GM13977 (cell line): ENCODE results near the gene CMTM1.
A peak's percentile ranks its signal among the peaks of the same experiment; 100 is the strongest.

Source experiments
- DNase-seq: peaks from one replicate; pipeline ENCODE4 v3.0.0; 2012; ENCODE audit warnings: low spot score
- in situ Hi-C: fragments of 300-500 bp; cut with MboI; formaldehyde crosslinking; loops from one replicate; pipeline ENCODE4 v1.12.0; 2022; ENCODE audit warnings: low sequenced_read_pairs, low pct_unique_long_range_greater_than_20kb, mixed read lengths, inconsistent platforms; ENCODE audit not compliant: unreplicated experiment
- TF ChIP-seq, protein P1 (sequence below): IDR thresholded peaks from 2 replicates; pipeline ENCODE4 v1.5.1; 2012; ENCODE audit warnings: mild to moderate bottlenecking, control low read depth; ENCODE audit not compliant: insufficient read depth; ENCODE audit errors: extremely low read depth, missing control alignments

CMTM1 gene

DNA sequence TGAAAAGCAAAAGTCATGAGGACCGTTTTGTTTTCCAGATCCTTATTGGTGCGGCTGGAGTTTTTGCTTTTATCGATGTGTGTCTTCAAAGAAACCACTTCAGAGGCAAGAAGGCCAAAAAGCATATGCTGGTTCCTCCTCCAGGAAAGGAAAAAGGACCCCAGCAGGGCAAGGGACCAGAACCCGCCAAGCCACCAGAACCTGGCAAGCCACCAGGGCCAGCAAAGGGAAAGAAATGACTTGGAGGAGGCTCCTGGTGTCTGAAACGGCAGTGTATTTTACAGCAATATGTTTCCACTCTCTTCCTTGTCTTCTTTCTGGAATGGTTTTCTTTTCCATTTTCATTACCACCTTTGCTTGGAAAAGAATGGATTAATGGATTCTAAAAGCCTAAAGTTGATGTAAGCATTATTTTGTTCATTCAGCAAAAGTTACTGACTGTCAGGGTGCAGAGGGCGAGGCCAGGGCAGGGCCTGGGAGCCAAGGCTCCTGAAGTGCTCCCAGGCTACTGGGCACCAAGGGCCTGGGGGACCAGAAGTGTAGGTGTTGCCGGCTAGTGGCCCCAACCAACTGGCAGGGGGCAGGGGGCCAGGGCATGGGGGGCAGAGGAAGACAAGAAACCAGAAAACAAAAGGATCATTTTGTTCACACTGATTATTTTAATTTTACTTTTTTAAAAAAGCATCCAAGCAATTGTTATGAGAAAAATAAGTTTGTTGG is 21.8 kb downstream of the CMTM1 start:
- in situ Hi-C loops = loop anchor here (25.0 kb wide), 1 partner anchor 176 kb away; no protein-coding TSS in a partner anchor
- TF ChIP-seq, protein P1, sequence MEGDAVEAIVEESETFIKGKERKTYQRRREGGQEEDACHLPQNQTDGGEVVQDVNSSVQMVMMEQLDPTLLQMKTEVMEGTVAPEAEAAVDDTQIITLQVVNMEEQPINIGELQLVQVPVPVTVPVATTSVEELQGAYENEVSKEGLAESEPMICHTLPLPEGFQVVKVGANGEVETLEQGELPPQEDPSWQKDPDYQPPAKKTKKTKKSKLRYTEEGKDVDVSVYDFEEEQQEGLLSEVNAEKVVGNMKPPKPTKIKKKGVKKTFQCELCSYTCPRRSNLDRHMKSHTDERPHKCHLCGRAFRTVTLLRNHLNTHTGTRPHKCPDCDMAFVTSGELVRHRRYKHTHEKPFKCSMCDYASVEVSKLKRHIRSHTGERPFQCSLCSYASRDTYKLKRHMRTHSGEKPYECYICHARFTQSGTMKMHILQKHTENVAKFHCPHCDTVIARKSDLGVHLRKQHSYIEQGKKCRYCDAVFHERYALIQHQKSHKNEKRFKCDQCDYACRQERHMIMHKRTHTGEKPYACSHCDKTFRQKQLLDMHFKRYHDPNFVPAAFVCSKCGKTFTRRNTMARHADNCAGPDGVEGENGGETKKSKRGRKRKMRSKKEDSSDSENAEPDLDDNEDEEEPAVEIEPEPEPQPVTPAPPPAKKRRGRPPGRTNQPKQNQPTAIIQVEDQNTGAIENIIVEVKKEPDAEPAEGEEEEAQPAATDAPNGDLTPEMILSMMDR = no peak
- DNase-seq = no peak

DNA sequence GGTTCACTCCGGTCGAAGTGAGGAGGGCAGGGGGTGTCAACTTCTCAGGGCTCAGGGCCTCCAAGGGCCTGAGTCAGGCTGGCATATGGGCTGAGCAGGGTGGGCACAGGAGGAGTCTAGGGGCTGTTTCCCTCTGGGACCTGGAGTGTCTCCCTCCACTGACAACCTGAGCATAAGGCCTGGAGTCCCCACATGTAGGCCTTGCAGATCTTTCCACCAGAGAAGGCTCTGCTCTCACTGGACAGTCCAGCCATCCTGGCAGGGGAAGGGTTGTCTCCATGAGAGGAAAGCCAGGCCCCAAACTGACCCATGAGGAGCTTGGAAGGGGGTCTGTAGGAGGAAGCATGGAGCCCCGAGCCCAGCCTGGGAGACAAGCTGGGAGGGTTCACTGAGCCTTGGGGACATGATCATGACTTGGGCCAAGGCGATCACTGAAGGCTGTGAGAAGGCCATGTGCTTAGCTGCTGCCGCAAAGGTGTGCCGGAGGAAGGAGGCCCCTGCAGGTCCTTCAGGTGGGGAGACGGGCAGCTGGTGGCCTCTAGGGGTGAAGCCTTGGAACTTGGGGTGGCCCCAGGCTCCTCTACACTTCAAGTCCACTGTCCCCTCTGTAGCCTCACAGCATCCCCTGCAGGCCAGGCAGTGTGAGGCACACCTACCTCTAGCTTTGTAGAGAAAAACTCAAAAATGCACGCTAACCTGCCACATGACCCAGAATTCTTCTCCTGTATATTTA is 22.9 kb downstream of the CMTM1 start:
- peak; percentile 79 for DNase-seq
- in situ Hi-C loops = loop anchor here (25.0 kb wide), 1 partner anchor 177 kb away; no protein-coding TSS in a partner anchor

DNA sequence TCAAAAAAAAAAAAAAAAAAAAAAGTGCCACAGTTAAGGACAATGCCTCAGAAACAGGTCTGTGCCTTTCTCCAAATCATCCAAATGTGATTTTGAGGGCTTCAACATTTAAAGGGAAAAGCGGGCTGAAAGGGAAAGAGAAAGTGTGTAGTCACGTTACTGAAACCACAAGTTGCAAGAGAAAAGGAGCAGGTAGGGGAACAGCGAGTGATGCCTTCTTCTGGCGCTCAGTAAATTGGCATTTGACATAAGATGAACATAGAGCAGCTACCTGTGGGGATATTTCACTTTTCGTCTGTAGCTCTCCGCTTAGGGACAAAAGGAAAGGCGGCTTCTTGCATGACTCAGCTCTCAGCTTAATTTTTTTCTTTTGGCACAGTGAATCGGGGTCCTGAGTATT is 24.1 kb downstream of the CMTM1 start:
- in situ Hi-C loops = loop anchor here (25.0 kb wide), 1 partner anchor 178 kb away; no protein-coding TSS in a partner anchor
- DNase-seq = peak; percentile 42
- TF ChIP-seq, protein P1 = no peak

More for the DNA sequence above, 22.9 kb downstream of the CMTM1 start:
- TF ChIP-seq, protein P1 = peak; percentile 94

DNA sequence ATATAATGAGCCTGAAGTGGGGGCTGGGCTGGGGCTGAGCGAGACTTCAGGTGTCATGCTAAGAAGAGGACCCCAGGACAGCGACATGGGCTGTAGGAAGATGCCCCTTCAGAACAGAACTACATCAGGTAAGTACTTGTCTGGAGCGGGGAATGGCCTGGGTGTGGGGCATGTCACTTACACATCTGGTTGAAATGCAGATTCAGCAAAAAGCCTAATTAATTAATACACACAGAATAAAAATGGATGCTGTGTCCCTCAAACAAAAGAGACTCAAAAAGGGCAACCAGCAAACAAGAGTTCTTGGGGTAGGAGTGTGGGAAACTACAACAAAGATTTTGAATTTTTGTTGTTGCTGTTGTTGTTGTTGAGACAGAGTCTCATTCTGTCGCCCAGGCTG is 24.8 kb downstream of the CMTM1 start:
- TF ChIP-seq, protein P1 = no peak
- no peak for DNase-seq
- in situ Hi-C loops = loop anchor here (25.0 kb wide), 1 partner anchor 179 kb away; no protein-coding TSS in a partner anchor

DNA sequence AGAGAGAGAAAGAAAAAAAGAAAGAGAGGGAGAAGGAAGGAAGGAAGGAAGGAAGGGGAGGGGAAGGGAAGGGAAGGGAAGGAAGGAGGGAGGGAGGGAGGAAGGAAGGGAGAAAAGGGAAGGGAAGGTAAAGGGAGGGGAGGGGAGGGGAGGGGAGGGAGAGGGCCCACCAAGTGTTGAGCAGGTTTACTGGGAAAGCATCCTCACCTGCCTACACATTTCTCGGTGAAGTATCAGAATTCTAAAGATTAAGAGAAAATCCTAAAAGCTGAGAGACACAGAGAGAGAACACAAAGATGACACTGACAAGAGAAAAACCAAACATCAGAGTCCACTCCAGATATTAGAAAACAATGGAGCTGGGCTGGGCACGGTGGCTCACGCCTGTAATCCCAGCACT is 26.0 kb downstream of the CMTM1 start:
- TF ChIP-seq, protein P1 = no peak
- in situ Hi-C loops = loop anchor here (25.0 kb wide), 1 partner anchor 180 kb away; no protein-coding TSS in a partner anchor
- no peak for DNase-seq

DNA sequence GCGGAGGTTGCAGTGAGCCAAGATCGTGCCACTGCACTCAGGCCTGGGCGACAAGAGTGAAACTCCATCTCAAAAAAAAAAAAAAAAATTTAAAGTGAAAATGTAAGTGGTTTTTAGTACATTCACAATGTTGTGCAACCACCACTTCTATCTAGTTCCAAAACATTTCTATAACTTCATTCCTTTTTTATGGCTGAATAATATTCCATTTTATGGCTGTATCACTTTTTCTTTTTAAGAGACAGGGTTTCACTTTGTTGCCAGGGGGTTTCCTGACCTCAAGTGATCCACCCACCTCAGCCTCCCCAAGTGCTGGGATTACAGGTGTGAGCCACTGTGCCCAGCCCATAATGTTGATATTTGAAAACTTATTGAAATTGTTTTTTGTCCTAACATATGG is 26.6 kb downstream of the CMTM1 start:
- DNase-seq = no peak
- in situ Hi-C loops = loop anchor here (25.0 kb wide), 1 partner anchor 181 kb away; no protein-coding TSS in a partner anchor
- TF ChIP-seq, protein P1 = no peak
